LNCAP (cell line): ENCODE measurements around the gene WASF2.

ENCODE experiments used
- TF ChIP-seq, protein P1 (sequence below): fragments of 450-650 bp; IDR thresholded peaks from 2 replicates; pipeline ENCODE4 v1.5.1; 2017; ENCODE audit warnings: mild to moderate bottlenecking

WASF2 gene

DNA sequence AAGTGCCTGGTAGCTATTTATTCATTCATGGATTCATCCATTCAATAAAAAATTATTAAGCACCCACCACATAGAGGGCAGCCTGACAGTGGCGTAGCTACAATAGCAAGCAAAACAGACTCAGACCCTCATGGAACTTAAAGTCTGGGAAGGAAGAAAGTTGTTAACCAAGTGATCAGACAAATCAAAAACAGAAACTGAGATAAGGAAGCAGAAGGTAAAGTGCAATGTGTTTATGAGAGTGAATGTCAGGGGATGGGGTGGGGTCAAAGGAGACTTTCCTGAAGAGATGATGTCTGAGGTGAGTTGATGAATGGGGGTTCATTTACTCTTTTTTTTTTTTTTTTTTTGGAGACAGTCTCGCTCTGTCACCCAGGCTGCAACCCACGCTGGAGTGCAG, 2.8 kb upstream of the WASF2 start:
- TF ChIP-seq, protein P1, sequence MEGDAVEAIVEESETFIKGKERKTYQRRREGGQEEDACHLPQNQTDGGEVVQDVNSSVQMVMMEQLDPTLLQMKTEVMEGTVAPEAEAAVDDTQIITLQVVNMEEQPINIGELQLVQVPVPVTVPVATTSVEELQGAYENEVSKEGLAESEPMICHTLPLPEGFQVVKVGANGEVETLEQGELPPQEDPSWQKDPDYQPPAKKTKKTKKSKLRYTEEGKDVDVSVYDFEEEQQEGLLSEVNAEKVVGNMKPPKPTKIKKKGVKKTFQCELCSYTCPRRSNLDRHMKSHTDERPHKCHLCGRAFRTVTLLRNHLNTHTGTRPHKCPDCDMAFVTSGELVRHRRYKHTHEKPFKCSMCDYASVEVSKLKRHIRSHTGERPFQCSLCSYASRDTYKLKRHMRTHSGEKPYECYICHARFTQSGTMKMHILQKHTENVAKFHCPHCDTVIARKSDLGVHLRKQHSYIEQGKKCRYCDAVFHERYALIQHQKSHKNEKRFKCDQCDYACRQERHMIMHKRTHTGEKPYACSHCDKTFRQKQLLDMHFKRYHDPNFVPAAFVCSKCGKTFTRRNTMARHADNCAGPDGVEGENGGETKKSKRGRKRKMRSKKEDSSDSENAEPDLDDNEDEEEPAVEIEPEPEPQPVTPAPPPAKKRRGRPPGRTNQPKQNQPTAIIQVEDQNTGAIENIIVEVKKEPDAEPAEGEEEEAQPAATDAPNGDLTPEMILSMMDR, result no peak

DNA sequence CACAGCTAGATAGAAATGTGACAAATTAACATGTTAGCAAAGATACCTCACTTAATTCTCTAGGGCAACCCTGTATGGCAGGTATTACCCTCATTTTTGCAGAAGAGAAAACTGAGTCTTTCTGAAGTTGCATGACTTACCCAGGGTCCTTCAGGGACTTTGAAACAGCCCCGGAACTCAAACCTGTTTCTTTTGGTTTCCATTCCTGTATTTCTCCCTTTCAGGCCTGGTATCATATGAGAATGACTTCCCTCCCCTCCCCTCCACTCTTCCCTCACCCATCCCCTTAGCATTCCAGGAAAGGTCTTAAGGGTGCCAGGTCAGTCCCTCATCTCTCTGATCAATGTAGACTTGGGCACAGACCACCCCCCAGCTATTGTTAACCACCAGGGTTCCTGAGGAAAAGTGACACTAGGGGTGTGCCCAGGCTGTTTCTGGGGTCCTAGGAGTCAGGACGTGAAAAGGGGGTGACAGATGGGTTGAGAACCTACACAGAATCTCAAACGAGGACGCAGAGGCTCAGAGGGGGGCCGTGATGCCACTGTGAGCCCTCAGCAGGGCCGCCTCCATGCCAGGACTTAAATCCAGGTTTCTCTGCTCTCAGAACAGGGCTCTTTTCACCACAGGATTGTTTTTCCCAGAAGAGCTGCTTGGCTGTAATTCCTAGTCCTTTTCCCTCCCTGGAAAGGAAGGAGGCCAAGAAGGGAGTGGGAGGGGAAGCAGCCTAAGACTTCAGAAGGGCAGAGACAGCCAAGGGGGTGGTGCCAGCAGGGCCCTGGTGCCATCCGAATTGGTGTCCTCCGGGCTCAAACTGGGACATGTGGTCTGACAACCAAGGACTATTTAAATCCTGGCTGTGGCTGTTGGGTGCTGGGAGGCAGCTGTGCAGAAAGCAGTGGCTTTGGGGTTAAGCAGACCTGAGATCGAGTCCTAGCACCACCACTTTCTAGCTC, 2.1 kb upstream of the WASF2 start:
- TF ChIP-seq, protein P1, result no peak

DNA sequence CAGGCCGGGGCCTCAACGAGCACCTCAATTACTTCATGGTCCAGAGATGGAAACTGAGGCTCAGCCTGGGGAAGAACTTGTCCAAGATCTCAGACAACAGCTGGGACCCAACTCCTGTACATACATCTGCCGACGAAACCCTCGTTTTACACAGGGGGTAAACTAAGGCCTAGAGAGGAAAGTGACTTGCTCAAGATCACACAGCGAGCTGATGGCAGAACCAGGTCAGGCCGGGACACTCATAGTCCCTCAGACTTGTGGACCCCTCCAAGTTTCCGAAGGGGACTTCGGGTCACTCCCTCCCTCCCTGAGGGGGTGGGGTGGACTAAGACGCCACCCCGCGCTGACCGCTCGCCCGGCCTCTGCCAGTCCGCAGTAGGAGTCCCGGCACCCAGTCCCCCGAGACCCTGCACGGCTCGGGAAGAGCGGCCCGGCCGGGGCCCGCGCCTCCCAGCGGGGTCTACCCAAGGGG, 430 bp downstream of the WASF2 start:
- TF ChIP-seq, protein P1, result no peak

DNA sequence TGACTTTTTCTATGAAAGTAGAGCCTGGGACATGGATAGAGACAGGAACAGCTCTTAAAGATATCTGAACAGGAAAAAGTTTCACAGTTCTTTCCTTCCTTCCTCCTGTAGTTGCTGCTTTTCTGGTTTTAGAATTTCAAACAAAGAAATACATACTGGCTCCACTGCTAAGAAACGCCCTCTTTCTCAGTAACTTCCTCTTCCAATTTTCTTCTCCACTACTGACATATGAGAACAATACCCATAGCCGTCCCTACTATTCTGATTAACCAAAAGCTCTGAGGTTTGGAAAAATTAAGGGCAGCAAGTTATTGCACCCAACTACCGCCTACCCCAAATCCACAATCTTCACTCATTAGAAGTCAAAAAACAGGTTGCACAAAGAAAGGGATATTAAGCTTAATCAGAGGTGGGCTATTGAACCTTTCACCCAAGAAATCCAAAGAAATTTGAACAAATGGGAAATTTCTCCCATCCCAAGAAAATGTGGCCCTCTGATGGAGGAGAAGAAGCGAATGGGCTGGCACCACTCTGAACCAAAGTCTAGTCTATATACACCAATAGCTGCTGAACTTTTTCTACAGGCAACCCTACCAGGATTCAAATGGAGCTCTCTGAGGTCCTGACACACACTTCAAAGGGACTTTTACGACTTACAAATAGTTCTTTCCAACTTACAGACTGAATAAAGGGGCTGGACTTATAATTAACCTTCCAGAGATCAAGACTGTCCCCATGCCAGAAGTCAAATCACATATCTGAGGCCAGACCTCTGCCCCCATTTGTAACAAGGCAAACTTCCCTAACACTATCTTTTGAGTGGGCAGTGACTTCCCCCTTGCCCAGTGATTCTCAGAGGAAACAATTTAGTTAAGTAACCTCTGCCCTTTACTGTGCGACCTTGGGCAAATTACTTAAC, 1.7 kb downstream of the WASF2 start:
- TF ChIP-seq, protein P1, result no peak

DNA sequence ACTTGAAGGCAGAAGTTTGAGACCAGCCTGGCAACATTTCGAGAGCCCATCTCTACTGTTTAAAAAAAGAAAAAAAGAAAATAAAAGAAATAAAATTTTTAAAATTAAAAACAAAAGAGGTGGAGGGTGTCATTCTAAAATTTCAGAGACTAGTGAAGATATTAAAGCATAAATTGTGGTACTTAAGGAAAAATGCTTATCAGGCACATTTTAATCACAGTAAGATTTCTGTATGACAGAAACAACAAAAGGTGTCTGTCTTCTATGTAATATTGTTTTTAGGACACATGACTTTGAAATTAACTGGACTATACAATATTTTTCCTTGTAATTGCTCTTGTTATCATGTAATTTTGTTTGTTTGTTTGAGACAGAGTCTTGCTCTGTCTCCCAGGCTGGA, 4.6 kb downstream of the WASF2 start:
- TF ChIP-seq, protein P1, result no peak

DNA sequence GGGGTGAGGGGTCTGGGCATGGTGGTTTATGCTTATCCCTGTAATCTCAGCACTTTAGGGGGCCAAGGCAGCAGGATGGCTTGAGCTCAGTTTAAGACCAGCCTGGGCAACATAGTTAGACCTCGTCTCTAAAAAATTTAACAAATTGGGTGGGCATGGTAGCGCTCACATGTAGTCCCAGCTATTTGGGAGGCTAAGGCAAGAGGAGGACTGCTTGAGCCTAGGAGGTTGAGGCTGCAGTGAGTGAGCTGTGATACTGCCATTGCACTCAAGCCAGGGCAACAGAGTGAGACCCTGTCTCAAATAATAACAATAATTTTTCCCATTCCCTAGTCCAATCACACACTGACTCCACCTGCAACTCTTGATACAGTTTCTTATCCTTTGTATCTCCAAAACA, 6.3 kb downstream of the WASF2 start:
- TF ChIP-seq, protein P1, result no peak

DNA sequence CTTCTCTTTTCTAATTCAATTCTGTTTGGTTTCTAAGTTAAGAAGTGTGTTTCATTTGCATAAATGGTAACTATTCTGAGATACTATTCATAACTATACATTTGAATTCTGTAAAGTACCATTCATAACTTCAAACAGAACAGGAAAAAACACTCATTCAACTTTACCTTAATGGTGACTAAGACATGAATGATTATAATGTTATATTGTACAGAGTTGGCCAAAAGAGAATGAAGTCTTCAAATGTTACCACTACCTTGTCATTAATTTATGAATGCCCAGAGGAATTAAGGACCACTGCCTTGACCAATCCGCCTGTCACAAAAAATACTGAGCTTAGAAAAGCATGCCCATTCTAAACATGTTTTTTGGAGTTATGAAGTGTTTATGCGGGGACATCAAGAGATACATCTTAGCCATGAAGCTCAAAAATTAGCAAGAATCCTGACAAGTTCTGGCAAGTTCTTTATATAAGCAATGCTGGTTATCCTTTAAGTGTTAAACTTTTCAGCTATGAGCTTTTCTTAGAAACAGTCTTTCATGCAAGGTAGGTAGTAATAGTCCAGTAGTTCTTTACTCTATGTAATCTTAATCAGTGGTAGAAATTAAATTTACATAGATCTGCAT, 7.9 kb downstream of the WASF2 start:
- TF ChIP-seq, protein P1, result no peak
